ENCODE measurements around the gene TFIP11. TPM values are rescaled to one million over a fixed set of nuclear protein-coding genes. Genes with fewer than 3 reads are reported as not detected.

Gene TFIP11
- total and polyA plus RNA-seq, 2 of the 13 experiments (the other 11 are each of a cell fraction or from before 2014, with no cell fraction given) = 15.4 to 22.8 TPM

GRCh38 chr22:26489447-26490036, 22.7 kb downstream of the TFIP11 start (continued):
- TF ChIP-seq SOX13 (IDR thresholded peaks at IDR 0.05) (no peak), SOX13 (CRISPR knock-in tag; conservative IDR thresholded peaks at IDR 0.05 in 1 of 2, IDR thresholded peaks at IDR 0.05 in 1 of 2) (peak in 1 of 2 experiments; percentile 35; a peak in 1 of 4 replicates), FOXA3 (CRISPR knock-in tag; IDR thresholded peaks at IDR 0.05) (peak; percentile 75; the same call in 1 of the 2 replicates), PITX1 (CRISPR knock-in tag; IDR thresholded peaks at IDR 0.05) (0 out of 2 replicates have a peak, but pooled peaks have one; percentile 12), GATAD2A (CRISPR knock-in tag; IDR thresholded peaks at IDR 0.05) (peak; percentile 32; the same call in 1 of the 2 replicates), HOXA5 (CRISPR knock-in tag; IDR thresholded peaks at IDR 0.05) (no peak), ZFP36L1 (CRISPR knock-in tag; IDR thresholded peaks at IDR 0.05) (peak; percentile 63; the same call in 1 of the 2 replicates), ZFP90 (CRISPR knock-in tag; IDR thresholded peaks at IDR 0.05; ENCODE audit: borderline replicate concordance) (no peak), BCL6 (CRISPR knock-in tag; IDR thresholded peaks at IDR 0.05) (0 out of 2 replicates have a peak, but pooled peaks have one; percentile 6), ZFX (CRISPR knock-in tag; IDR thresholded peaks at IDR 0.05; ENCODE audit: low read depth) (peak; percentile 54; the same call in 1 of the 2 replicates), CREM (IDR thresholded peaks at IDR 0.05) (peak; percentile 38; the same call in 1 of the 2 replicates), CREM (CRISPR knock-in tag; IDR thresholded peaks at IDR 0.05) (no peak), YEATS4 (CRISPR knock-in tag; IDR thresholded peaks at IDR 0.05; ENCODE audit: borderline replicate concordance) (0 out of 2 replicates have a peak, but pooled peaks have one; percentile 31), ZNF205 (CRISPR knock-in tag; IDR thresholded peaks at IDR 0.05) (no peak), CENPBD1 (CRISPR knock-in tag; IDR thresholded peaks at IDR 0.05; ENCODE audit: borderline replicate concordance, low read depth) (no peak), EED (CRISPR knock-in tag; IDR thresholded peaks at IDR 0.05) (no peak), ZBTB20 (CRISPR knock-in tag; IDR thresholded peaks at IDR 0.05; ENCODE audit: borderline replicate concordance, low read depth) (no peak)

Measured in HepG2 (cell line).